Keratinocyte (primary cell): ENCODE measurements around the gene OBSL1.

Experiments used
- EZH2 ChIP-seq: IDR thresholded peaks from one replicate; pipeline ENCODE4 v1.6.1; 2012; ENCODE audit warnings: inconsistent platforms, mild to moderate bottlenecking, low read length, moderate library complexity
- TF ChIP-seq, protein P1 (sequence below), 3 experiments: IDR thresholded peaks in 1 of 3; conservative IDR thresholded peaks in 1 of 3; optimal IDR thresholded peaks in 1 of 3; 2 replicates in 2 of 3; 3 replicates in 1 of 3; pipeline versions ENCODE3 to v1.5.1; 2011; ENCODE audit warnings: low read length in 3 of 3, mild to moderate bottlenecking in 3 of 3, moderate library complexity in 2 of 3, control low read depth in 1 of 3, inconsistent platforms in 1 of 3; ENCODE audit not compliant: insufficient read depth in 2 of 3; ENCODE audit errors: extremely low read depth in 1 of 3

DNA sequence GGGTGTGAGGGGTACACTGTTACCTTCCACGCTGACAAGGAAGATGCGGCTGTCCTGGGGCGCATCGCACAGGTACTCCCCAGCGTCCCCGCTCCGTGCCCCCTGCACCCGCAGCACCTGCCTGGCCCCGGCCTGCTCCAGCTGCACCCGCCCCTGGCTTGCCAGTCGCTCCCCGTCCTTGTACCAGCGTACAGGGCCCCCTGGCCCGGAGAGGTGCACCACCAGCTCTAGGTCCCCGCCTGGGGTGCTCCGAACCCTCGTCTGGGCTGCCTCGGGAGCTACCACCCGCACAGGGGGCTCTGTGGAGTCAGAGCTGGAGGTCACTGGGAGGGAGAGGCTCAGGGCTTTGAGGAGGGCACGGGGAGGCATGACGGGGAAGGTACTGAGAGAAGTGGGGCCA lies 14.0 kb downstream of the OBSL1 start:
- TF ChIP-seq, protein P1, sequence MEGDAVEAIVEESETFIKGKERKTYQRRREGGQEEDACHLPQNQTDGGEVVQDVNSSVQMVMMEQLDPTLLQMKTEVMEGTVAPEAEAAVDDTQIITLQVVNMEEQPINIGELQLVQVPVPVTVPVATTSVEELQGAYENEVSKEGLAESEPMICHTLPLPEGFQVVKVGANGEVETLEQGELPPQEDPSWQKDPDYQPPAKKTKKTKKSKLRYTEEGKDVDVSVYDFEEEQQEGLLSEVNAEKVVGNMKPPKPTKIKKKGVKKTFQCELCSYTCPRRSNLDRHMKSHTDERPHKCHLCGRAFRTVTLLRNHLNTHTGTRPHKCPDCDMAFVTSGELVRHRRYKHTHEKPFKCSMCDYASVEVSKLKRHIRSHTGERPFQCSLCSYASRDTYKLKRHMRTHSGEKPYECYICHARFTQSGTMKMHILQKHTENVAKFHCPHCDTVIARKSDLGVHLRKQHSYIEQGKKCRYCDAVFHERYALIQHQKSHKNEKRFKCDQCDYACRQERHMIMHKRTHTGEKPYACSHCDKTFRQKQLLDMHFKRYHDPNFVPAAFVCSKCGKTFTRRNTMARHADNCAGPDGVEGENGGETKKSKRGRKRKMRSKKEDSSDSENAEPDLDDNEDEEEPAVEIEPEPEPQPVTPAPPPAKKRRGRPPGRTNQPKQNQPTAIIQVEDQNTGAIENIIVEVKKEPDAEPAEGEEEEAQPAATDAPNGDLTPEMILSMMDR (optimal IDR thresholded peaks at IDR 0.05 in 1 of 3, IDR thresholded peaks at IDR 0.05 in 1 of 3, conservative IDR thresholded peaks at IDR 0.05 in 1 of 3; ENCODE audit: extremely low read depth in 1 of 3, insufficient read depth in 2 of 3, low read length in 3 of 3): no peak
- no peak for TF ChIP-seq EZH2
